ENCODE data around the gene C1orf174. TPM values are rescaled to one million over a fixed set of nuclear protein-coding genes. Genes with fewer than 3 reads are reported as not detected.

Gene C1orf174
- total and polyA plus RNA-seq, 2 of the 13 experiments (the other 11 are each of a cell fraction or from before 2014, with no cell fraction given) = 21.6 to 31.4 TPM

GRCh38 chr1:3900150-3900968 lies at the start of gene C1orf174 (continued):
- TF ChIP-seq SALL1 (CRISPR knock-in tag; IDR thresholded peaks at IDR 0.05) = peak; percentile 42
- TF ChIP-seq MTF1 (CRISPR knock-in tag; IDR thresholded peaks at IDR 0.05) = no peak
- TF ChIP-seq, protein P1, sequence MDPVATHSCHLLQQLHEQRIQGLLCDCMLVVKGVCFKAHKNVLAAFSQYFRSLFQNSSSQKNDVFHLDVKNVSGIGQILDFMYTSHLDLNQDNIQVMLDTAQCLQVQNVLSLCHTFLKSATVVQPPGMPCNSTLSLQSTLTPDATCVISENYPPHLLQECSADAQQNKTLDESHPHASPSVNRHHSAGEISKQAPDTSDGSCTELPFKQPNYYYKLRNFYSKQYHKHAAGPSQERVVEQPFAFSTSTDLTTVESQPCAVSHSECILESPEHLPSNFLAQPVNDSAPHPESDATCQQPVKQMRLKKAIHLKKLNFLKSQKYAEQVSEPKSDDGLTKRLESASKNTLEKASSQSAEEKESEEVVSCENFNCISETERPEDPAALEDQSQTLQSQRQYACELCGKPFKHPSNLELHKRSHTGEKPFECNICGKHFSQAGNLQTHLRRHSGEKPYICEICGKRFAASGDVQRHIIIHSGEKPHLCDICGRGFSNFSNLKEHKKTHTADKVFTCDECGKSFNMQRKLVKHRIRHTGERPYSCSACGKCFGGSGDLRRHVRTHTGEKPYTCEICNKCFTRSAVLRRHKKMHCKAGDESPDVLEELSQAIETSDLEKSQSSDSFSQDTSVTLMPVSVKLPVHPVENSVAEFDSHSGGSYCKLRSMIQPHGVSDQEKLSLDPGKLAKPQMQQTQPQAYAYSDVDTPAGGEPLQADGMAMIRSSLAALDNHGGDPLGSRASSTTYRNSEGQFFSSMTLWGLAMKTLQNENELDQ (CRISPR knock-in tag; IDR thresholded peaks at IDR 0.05; ENCODE audit: borderline replicate concordance) = no peak
- TF ChIP-seq ZNF605 (CRISPR knock-in tag; IDR thresholded peaks at IDR 0.05) = 0 out of 2 replicates have a peak, but pooled peaks have one; percentile 8
- TF ChIP-seq ZNF282 (IDR thresholded peaks at IDR 0.05; ENCODE audit: partially characterized antibody) = no peak
- no peak for TF ChIP-seq TP53 (CRISPR knock-in tag; conservative IDR thresholded peaks at IDR 0.05)
- TF ChIP-seq PITX1 (CRISPR knock-in tag; IDR thresholded peaks at IDR 0.05) = 0 out of 2 replicates have a peak, but pooled peaks have one; percentile 21
- TF ChIP-seq KIAA2018 (CRISPR knock-in tag; IDR thresholded peaks at IDR 0.05; ENCODE audit: borderline replicate concordance) = no peak
- TF ChIP-seq SIX4 (CRISPR knock-in tag; IDR thresholded peaks at IDR 0.05) = no peak; the same call in 1 of the 2 replicates
- no peak for TF ChIP-seq ZNF883 (CRISPR knock-in tag; IDR thresholded peaks at IDR 0.05; ENCODE audit: not compliant biosample characterization)
- TF ChIP-seq ARHGAP35 (CRISPR knock-in tag; IDR thresholded peaks at IDR 0.05; ENCODE audit: borderline replicate concordance) = no peak
- TF ChIP-seq ZNF543 (CRISPR knock-in tag; IDR thresholded peaks at IDR 0.05) = peak; percentile 69; the same call in 1 of the 2 replicates
- no peak for TF ChIP-seq ZNF382 (CRISPR knock-in tag; IDR thresholded peaks at IDR 0.05; ENCODE audit: borderline replicate concordance)
- no peak for TF ChIP-seq ELK4 (CRISPR knock-in tag; IDR thresholded peaks at IDR 0.05; ENCODE audit: borderline replicate concordance)
- TF ChIP-seq SMAD9 (CRISPR knock-in tag; IDR thresholded peaks at IDR 0.05) = no peak
- TF ChIP-seq U2AF1 (optimal IDR thresholded peaks at IDR 0.05; ENCODE audit: low read depth, low read length) = peak; percentile 77
- TF ChIP-seq ZNF235 (CRISPR knock-in tag; IDR thresholded peaks at IDR 0.05; ENCODE audit: borderline replicate concordance) = no peak
- TF ChIP-seq HDAC6 (IDR thresholded peaks at IDR 0.05; ENCODE audit: low read depth, low read length) = no peak
